K562 (cell line): ENCODE measurements around the gene ZER1. TPM values are rescaled to one million over a fixed set of nuclear protein-coding genes. Genes with fewer than 3 reads are reported as not detected.

Experiments used
- AFF4 ChIP-seq: sonication (generic); formaldehyde crosslinking; IDR thresholded peaks from 2 replicates; pipeline ENCODE4 v1.8.0; 2023; ENCODE audit warnings: mild to moderate bottlenecking, missing genetic modification reagents
- ARID3B ChIP-seq: fragments of 250-450 bp; sonication (Bioruptor Pico); IDR thresholded peaks from 2 replicates; pipeline ENCODE4 v1.4.0; 2020; ENCODE audit warnings: borderline replicate concordance
- CBFA2T2 ChIP-seq: fragments of 450-650 bp; conservative IDR thresholded peaks from 2 replicates; pipeline ENCODE4 v1.6.1; 2017; ENCODE audit warnings: mild to moderate bottlenecking
- CBX1 ChIP-seq: sonication (generic); IDR thresholded peaks from 2 replicates; pipeline ENCODE4 v1.6.1; 2016; ENCODE audit warnings: antibody characterized with exemption, low read depth, mild to moderate bottlenecking
- ELF4 ChIP-seq: fragments of 450-650 bp; formaldehyde crosslinking; IDR thresholded peaks from 2 replicates; pipeline ENCODE4 v1.4.0; 2022; ENCODE audit warnings: missing genetic modification characterization
- FOXP4 ChIP-seq: sonication (generic); formaldehyde crosslinking; IDR thresholded peaks from 2 replicates; pipeline ENCODE4 v1.8.0; 2022; ENCODE audit warnings: mild to moderate bottlenecking, missing genetic modification reagents, borderline replicate concordance
- HNRNPH1 ChIP-seq: fragments of 200-400 bp; formaldehyde crosslinking; optimal IDR thresholded peaks from 2 replicates; pipeline ENCODE3; 2017; ENCODE audit warnings: low read depth, mild to moderate bottlenecking, low read length, moderate library complexity
- NR1H2 ChIP-seq: sonication (generic); formaldehyde crosslinking; IDR thresholded peaks from 2 replicates; pipeline ENCODE4 v1.4.0; 2020; ENCODE audit warnings: mild to moderate bottlenecking, missing genetic modification reagents
- NR4A1 ChIP-seq, 2 experiments: fragments of 250-450 bp in 1 of 2; fragments of 450-650 bp in 1 of 2; sonication (Bioruptor Pico) in 1 of 2; IDR thresholded peaks; 2 replicates each; pipeline versions ENCODE4 v1.4.0 to v1.6.1; 2016 to 2020; ENCODE audit warnings: mild to moderate bottlenecking in 2 of 2, missing compliant biosample characterization in 1 of 2, missing genetic modification characterization in 1 of 2, moderate library complexity in 1 of 2
- RBFOX2 ChIP-seq: fragments of 200-400 bp; formaldehyde crosslinking; IDR thresholded peaks from 2 replicates; pipeline ENCODE4 v1.6.1; 2017; ENCODE audit warnings: low read depth, mild to moderate bottlenecking, low read length, moderate library complexity
- TSHZ1 ChIP-seq: fragments of 250-450 bp; sonication (Bioruptor Pico); IDR thresholded peaks from 2 replicates; pipeline ENCODE4 v1.4.0; 2020; ENCODE audit warnings: mild to moderate bottlenecking, moderate library complexity
- ZBED1 ChIP-seq: IDR thresholded peaks from 2 replicates; pipeline ENCODE4 v1.6.1; 2014
- ZNF316 ChIP-seq: fragments of 450-650 bp; IDR thresholded peaks from 2 replicates; pipeline ENCODE4 v1.6.1; 2016
- ZNF583 ChIP-seq: fragments of 250-450 bp; sonication (Bioruptor Pico); IDR thresholded peaks from 2 replicates; pipeline ENCODE4 v1.4.0; 2020
- polyA plus RNA-seq, 8 experiments: library from polyadenylated mRNA; depleted of rRNA in 4 of 8; stranded (reverse) in 5 of 8; unstranded in 3 of 8; fragments of >200 nt; fragmentation: Nextera tagmentation in 2 of 8; fragmentation: Illumina TruSeq in 1 of 8; extraction: Ambion mirVana in 2 of 8; extraction: Trizol in 1 of 8; gene quantifications; 2 replicates each; pipeline versions ENCODE4 v1.2.1 to v1.2.3, GENCODE V29; 2011 to 2014; ENCODE audit warnings: inconsistent platforms in 1 of 8, missing spikeins in 1 of 8
- total RNA-seq, 7 experiments: library from RNA; depleted of rRNA in 6 of 7; stranded (reverse); fragments of >200 nt in 6 of 7; fragmentation: Illumina TruSeq in 2 of 7; extraction: Trizol in 2 of 7; gene quantifications; 2 replicates each; pipeline versions ENCODE4 v1.2.1 to v1.2.3, GENCODE V29; 2011 to 2021; ENCODE audit warnings: low replicate concordance in 1 of 7

Gene ZER1
- total and polyA plus RNA-seq, 9 of the 15 experiments (the other 6 are each of a cell fraction or from before 2014, with no cell fraction given) = 0.07 to 10.7 (median 6.2) TPM

GRCh38 chr9:128688501-128689292 is 83.0 kb downstream of the ZER1 start, which contains the start of gene SET (continued):
- TF ChIP-seq HNRNPH1 (no peak), ZNF316 (peak; percentile 90), NR4A1 (CRISPR knock-in tag; IDR thresholded peaks at IDR 0.05) (peak; percentile 99), NR4A1 (tag; IDR thresholded peaks at IDR 0.05) (peak; percentile 88), TSHZ1 (CRISPR knock-in tag) (peak; percentile 59; the same call in 1 of the 2 replicates), RBFOX2 (peak; percentile 77), FOXP4 (CRISPR knock-in tag) (0 out of 2 replicates have a peak, but pooled peaks have one; percentile 56), CBX1 (peak; percentile 38), AFF4 (CRISPR knock-in tag) (peak; percentile 78; the same call in 1 of the 2 replicates), ELF4 (CRISPR knock-in tag) (no peak), CBFA2T2 (peak; percentile 51; the same call in 1 of the 2 replicates), NR1H2 (CRISPR knock-in tag) (peak; percentile 94; the same call in 1 of the 2 replicates), ZNF583 (CRISPR knock-in tag) (peak; percentile 94), ZBED1 (no peak), ARID3B (peak; percentile 96; the same call in 1 of the 2 replicates)
